HL-60/S4 treated with retinoic acid at 250 ng/mL for 4 days and 3 days (cell line): Measurements from ENCODE around the gene LDLRAD2.

Source experiments
- in situ Hi-C: fragments of 300-500 bp; cut with MboI; formaldehyde crosslinking; loops from 2 replicates; pipeline ENCODE4 v1.7.0; 2022; ENCODE audit warnings: low sequenced_read_pairs

LDLRAD2 gene

DNA sequence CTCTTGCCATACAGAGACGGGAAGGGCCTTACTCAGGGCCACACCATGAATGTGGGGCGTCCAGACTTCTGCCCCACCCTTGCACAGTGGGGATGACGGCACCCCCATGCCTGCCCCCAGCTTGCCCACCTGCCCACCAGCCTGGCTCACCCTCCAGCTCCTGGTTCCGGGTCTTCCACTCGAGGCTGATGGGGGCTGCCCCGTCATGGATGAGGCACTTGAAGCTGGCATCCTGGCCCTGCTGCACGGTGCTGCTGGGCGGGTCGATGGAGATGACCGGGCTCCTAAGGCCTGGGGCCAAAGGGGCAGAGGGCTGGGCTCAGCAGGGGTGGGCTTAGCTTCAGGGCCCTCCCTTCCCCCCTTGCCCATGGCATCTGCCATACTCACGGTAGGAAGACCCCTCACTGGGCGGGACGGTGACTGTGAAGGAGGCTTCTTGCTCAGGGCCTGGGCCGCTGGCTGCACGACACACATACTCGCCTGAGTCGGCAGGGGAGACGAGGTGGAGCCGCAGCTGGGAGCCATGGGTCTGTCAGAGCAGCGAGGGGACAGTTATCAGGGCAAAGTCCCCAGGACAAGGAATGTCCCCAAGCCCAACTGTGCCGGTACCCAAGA, 29.9 kb downstream of the LDLRAD2 start:
- in situ Hi-C loops: no loop called here

GRCh38 chr1:21842606-21843162, 30.6 kb downstream of the LDLRAD2 start:
- in situ Hi-C loops: no loop called here

DNA sequence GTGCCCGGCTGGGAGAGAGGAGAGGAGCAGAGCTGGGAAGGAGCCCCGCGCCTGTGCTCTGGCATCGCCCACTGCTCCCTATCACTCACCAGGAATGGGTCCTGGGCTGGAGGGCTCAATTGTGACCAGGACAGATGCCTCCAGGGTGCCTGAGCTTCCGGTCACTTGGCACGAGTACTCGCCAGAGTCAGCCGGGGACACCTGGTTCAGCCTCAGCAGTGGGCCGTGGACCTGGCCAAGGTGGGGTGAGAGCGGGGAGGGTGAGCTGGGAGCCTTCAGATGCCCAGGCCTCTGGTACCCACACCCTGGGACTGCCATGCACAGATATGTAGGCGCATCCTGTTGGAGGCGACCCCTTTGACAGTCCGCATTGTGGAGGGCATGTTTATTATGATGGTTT, 31.1 kb downstream of the LDLRAD2 start:
- in situ Hi-C loops: no loop called here

DNA sequence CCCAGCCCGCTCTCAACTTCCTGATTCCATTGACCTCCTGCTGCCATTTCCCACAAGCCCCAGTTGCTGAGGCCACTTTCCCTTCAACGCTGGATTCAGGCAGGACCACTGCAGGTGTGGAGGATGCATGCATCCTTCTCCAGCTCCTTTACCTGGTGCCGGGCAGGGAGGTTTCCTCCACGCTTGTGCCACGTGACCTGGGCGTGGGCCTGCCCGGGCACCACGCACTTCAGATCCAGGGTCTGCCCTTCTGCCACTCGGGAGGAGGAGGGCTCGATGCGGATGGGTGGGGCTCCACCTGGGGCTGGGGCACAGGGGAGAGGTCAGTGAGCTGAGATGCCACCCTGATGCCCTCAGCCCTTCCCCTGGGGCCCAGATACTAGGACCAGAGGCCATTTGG, 31.9 kb downstream of the LDLRAD2 start:
- in situ Hi-C loops: no loop called here

DNA sequence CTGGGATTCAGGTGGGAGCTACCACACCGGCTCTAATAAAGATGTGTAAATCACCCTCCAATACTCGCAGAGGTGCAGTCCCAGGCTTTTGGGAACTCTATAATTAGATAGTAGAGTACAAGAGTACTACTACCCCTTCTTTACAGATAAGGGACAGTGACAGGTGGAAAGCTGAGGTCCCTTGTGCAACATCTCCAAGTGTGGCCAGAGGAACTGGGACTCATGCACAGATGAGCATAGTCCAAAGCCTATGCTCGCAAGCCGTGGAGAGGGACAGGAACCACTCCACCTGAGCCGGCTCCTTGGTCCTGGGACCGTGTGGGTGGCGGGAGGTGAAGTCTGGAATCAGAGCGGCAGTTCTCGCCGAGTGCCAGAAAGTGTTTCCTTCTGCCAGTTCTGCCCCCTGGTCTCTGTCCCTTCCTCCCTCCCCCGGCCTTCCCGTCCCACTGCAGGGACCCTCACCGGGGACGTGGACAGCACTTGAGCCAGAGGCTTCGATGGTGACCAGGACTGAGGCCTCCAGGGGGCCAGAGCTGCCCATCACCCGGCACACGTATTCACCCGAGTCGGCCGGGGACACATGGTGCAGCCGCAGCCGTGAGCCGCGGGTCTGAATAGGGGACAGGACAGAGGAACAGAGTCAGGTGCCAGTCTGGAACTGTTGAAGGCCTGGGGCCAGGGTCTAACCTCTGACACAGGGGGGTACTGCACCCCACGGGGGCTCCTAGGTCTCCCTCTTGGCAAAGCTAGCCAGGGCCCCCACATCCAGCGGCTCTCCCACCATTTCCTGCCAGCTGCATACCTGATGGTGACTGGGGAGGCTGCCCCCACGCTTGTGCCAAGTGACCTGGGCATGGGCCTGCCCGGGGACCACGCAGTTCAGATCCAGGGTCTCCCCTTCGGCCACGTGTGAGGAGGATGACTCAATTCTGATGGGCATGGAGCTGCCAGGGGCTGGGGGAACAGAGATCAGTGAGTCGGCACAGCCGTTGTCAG, 33.9 kb downstream of the LDLRAD2 start:
- in situ Hi-C loops: no loop called here

GRCh38 chr1:21847223-21848205, 35.4 kb downstream of the LDLRAD2 start:
- in situ Hi-C loops: no loop called here

- in situ Hi-C loops: no loop called here
These were observed 36.6 kb downstream of the LDLRAD2 start for GRCh38 chr1:21848524-21849174.

GRCh38 chr1:21849909-21850576, 38.0 kb downstream of the LDLRAD2 start:
- in situ Hi-C loops: no loop called here

DNA sequence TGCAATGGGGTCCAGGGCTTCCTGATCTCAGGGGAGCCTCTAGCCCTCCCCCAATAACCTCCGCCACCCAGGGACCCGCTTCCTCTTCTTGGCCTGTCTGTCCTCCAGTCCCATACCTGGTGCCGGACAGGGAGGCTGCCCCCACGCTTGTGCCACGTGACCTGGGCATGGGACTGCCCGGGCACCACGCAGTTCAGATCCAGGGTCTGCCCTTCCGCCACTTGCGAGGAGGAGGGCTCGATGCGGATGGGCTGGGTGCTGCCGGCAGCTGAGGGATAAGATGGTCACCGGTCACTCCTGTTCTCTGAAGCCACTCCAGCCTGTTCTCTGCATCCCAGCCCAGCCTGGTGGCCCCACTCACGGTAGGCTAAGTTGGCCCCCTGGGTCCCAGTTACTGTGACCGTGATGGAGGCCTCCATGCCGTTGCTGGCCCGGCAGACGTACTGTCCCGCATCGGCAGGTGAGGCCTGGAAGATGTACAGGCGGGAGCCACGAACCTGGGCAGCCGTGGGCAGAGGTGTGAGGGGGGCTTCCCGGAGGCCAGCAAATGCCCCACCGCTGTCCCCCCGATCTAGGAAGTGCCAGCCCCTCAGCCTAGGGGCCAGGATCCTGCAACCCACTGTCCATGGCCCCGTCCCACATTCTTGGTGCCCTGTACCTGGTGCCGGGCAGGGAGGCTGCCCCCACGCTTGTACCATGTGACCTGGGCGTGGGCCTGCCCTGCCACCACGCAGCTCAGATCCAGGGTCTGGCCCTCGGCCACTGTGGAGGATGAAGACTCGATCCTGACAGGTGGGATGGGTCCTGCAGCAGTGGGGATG, 39.6 kb downstream of the LDLRAD2 start:
- in situ Hi-C loops: no loop called here

- in situ Hi-C loops: no loop called here
These were observed 40.4 kb downstream of the LDLRAD2 start for GRCh38 chr1:21852282-21853130.

DNA sequence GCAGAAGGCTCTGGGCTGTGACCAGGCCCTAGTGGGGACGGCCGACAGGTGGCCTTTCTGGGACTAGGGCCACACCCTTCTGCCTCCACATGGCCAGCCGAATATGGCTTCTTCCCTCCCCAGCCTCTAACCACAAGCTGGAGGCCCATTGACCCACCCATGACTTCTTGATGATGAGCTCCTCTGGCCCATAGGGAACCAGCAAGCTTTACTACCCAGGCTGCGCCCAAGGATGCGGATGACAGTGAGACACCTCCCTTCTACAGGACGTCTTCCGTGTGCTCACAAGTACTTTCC, 41.0 kb downstream of the LDLRAD2 start:
- in situ Hi-C loops: no loop called here

GRCh38 chr1:21854090-21854750, 42.2 kb downstream of the LDLRAD2 start:
- in situ Hi-C loops: no loop called here

DNA sequence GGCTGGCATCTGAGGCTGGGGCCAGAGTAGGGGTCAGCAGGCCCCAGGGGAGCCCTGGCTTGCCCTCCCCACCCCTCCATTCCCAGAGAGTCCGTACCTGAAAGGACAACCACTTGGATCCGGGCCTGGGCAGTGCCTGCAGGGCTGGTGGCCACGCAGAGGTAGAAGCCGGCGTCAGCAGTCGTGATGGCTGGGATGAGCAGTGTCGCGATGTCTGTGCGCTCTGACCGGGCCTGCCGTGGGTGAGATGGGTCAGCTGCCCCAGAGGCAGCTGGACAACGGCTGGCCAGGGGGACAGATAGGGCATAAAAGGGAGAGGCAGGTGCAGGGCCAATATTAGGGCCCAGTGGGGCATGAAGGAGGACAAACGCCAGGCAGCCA, 42.7 kb downstream of the LDLRAD2 start:
- in situ Hi-C loops: no loop called here

DNA sequence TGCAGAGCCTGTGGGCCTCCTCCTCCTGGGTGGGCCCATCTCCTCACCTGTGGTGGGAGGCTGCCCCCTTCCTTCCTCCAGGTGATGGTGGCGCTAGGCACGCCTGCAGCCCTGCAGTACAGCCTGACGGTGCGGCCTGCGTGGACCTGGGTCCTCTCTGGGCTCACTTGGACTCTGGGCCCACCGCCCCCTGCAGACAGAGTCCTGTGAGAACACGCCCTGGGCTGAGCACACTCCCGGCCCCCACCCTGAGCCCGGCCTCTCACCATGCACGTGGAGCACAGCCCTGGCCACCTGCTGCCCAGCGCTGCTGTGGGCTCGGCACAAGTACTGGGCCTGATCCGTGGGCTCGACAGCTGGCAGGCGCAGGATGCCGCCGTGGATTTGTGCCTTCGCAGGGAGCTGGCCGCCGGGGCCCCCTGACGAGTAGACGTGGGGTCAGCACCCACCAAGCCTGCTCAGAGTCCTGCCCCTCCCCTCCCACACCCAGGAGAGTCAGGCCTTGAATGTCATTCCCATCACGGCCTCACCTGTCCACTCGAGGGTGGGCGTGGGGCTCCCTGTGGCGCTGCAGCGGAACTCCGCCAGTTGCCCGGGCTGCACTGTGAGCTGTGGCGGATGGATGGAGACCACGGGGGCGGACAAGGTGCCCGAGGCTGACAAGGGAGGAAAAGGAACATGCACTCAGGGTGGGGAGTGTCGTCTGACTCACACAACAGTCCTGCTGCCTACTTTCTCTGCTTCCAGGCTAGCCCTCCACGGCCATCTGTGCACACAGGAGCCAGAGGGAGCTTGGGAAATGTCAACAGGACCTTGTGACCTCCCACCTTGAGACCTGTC, 43.4 kb downstream of the LDLRAD2 start:
- in situ Hi-C loops: no loop called here

DNA sequence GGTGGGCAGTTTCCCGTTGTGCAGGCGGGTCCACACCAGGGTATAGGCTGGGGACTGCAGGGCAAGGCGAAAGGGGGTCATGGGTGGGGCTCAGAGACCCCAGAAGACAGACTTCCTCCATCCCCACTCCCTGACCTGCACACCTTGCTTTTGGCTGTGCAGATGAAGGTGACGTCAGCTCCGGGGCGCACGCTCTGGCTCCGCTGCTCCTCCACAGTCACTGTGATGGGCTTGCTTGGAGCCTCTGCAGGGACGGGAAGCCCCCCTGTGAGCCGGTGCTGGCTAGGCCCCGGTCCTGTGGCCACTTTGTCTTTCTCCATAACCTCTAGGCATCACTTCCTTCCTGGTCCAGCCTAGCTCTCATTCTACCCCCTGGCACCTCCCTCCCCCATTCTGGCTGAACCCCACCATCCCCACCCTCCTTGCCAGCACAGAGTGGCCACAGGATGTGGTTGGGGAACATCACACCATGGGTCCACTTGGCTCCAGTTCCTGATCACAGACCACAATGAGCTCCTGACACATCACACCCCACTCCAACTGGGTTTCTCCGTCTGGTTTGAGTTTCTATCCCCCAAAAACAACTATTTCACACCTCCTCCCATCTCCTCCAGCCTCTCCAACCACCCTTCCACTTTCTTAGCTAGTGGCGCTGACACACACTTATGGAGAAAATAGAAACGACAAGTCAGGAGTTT, 45.2 kb downstream of the LDLRAD2 start:
- in situ Hi-C loops: no loop called here
